Measurements from ENCODE around the gene VGLL1. TPM values are rescaled to one million over a fixed set of nuclear protein-coding genes. Genes with fewer than 3 reads are reported as not detected.

The VGLL1 gene
- total and polyA plus RNA-seq, 10 of the 15 experiments (the other 5 are each of a cell fraction or from before 2014, with no cell fraction given) = not detected

DNA sequence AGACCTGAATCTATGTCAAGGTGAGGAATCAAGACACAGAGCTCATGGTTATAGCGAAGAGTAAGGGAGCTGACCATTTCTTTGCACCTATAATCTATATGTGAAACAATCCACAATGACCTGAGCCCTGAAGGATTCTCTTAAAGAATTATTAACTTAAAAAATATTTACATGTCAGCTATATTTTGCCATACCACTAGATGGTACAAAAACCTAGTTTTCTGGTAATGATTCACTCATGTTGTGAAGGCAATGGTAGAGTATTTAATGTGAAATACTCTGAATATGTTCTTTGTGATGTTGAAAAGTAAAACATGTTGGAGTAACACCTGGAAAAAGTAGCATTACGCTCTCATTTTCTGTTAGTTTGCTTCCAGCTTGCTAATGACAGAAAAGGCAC is 40.0 kb downstream of the VGLL1 start:
- Histone ChIP-seq H3K4me1 (ENCODE audit: control insufficient read depth, insufficient read depth, low read length) (no peaks in the 10 kb centered on the region), H3K79me2 (ENCODE audit: control insufficient read depth, insufficient read depth, low read length) (no peaks in the 10 kb centered on the region), H3K9ac (ENCODE audit: control insufficient read depth, insufficient read depth, low read length) (no peak overlapping the region), H3K4me2 (ENCODE audit: control insufficient read depth, insufficient read depth) (no peak overlapping the region), H3K27me3 (replicated peaks in 1 of 2; ENCODE audit: control insufficient read depth in 2 of 2, insufficient read depth in 2 of 2, low read length in 1 of 2) (no peaks in the 10 kb centered on the region), H3K27ac (ENCODE audit: control insufficient read depth, insufficient read depth) (no peak overlapping the region), H2AFZ (ENCODE audit: control insufficient read depth, low read depth, low read length) (no peak overlapping the region), H4K20me1 (ENCODE audit: control insufficient read depth, insufficient read depth) (no peaks in the 10 kb centered on the region), H3K36me3 (ENCODE audit: control insufficient read depth in 2 of 2, insufficient read depth in 2 of 2, low read length in 1 of 2) (no peaks in the 10 kb centered on the region), H3K9me3 (replicated peaks; ENCODE audit: control insufficient read depth, insufficient read depth, low read length) (no peaks in the 10 kb centered on the region), H3K4me3 (no peak overlapping the region)
- 28% methylated on average over 2 of the region's 2 CpGs for WGBS (ENCODE audit: insufficient coverage, insufficient replicate concordance, low lambda C conversion rate, missing lambda C conversion rate)
- CTCF ChIA-PET = interaction anchor here (0.5 to 3.6 kb wide), 8 partner anchors 9 to 308 kb away, joined by 3 to 23 read pairs (median 3); no protein-coding TSS in a partner anchor
- FAIRE-seq (no peak), ATAC-seq (peak; percentile 72), DNase-seq (ENCODE audit: low read depth, low spot score) (no peak)
- TF ChIP-seq, protein P1, sequence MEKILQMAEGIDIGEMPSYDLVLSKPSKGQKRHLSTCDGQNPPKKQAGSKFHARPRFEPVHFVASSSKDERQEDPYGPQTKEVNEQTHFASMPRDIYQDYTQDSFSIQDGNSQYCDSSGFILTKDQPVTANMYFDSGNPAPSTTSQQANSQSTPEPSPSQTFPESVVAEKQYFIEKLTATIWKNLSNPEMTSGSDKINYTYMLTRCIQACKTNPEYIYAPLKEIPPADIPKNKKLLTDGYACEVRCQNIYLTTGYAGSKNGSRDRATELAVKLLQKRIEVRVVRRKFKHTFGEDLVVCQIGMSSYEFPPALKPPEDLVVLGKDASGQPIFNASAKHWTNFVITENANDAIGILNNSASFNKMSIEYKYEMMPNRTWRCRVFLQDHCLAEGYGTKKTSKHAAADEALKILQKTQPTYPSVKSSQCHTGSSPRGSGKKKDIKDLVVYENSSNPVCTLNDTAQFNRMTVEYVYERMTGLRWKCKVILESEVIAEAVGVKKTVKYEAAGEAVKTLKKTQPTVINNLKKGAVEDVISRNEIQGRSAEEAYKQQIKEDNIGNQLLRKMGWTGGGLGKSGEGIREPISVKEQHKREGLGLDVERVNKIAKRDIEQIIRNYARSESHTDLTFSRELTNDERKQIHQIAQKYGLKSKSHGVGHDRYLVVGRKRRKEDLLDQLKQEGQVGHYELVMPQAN (conservative IDR thresholded peaks at IDR 0.05) = no peak
- TF ChIP-seq, protein P2, sequence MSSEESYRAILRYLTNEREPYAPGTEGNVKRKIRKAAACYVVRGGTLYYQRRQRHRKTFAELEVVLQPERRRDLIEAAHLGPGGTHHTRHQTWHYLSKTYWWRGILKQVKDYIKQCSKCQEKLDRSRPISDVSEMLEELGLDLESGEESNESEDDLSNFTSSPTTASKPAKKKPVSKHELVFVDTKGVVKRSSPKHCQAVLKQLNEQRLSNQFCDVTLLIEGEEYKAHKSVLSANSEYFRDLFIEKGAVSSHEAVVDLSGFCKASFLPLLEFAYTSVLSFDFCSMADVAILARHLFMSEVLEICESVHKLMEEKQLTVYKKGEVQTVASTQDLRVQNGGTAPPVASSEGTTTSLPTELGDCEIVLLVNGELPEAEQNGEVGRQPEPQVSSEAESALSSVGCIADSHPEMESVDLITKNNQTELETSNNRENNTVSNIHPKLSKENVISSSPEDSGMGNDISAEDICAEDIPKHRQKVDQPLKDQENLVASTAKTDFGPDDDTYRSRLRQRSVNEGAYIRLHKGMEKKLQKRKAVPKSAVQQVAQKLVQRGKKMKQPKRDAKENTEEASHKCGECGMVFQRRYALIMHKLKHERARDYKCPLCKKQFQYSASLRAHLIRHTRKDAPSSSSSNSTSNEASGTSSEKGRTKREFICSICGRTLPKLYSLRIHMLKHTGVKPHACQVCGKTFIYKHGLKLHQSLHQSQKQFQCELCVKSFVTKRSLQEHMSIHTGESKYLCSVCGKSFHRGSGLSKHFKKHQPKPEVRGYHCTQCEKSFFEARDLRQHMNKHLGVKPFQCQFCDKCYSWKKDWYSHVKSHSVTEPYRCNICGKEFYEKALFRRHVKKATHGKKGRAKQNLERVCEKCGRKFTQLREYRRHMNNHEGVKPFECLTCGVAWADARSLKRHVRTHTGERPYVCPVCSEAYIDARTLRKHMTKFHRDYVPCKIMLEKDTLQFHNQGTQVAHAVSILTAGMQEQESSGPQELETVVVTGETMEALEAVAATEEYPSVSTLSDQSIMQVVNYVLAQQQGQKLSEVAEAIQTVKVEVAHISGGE (CRISPR knock-in tag; IDR thresholded peaks at IDR 0.05) = no peak
- TF ChIP-seq SMAD5 (IDR thresholded peaks at IDR 0.05; ENCODE audit: low read depth) (no peak), JUNB (IDR thresholded peaks at IDR 0.05) (no peak), RAD21 (IDR thresholded peaks at IDR 0.05; ENCODE audit: insufficient read depth, low read depth, low read length) (peak; percentile 40), ZZZ3 (IDR thresholded peaks at IDR 0.05; ENCODE audit: control insufficient read depth, insufficient read length, low read depth) (no peak), ZNF274 (IDR thresholded peaks at IDR 0.05; ENCODE audit: insufficient read depth, insufficient read length) (no peak), RUNX3 (IDR thresholded peaks at IDR 0.05; ENCODE audit: low read length) (no peak), SIN3A (IDR thresholded peaks at IDR 0.05; ENCODE audit: low read depth, low read length) (no peak), NRF1 (conservative IDR thresholded peaks at IDR 0.05; ENCODE audit: low read depth, low read length) (no peak), LARP7 (IDR thresholded peaks at IDR 0.05) (no peak), SMC3 (IDR thresholded peaks at IDR 0.05; ENCODE audit: borderline replicate concordance, low read length) (peak; percentile 27; the same call in 1 of the 2 replicates), HDAC6 (IDR thresholded peaks at IDR 0.05; ENCODE audit: unreplicated experiment) (no peak)
- TF ChIP-seq, protein P3, sequence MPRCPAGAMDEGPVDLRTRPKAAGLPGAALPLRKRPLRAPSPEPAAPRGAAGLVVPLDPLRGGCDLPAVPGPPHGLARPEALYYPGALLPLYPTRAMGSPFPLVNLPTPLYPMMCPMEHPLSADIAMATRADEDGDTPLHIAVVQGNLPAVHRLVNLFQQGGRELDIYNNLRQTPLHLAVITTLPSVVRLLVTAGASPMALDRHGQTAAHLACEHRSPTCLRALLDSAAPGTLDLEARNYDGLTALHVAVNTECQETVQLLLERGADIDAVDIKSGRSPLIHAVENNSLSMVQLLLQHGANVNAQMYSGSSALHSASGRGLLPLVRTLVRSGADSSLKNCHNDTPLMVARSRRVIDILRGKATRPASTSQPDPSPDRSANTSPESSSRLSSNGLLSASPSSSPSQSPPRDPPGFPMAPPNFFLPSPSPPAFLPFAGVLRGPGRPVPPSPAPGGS (IDR thresholded peaks at IDR 0.05; ENCODE audit: borderline replicate concordance, insufficient read depth, low read depth, low read length, poor library complexity, severe bottlenecking) = no peak
- TF ChIP-seq, protein P4, sequence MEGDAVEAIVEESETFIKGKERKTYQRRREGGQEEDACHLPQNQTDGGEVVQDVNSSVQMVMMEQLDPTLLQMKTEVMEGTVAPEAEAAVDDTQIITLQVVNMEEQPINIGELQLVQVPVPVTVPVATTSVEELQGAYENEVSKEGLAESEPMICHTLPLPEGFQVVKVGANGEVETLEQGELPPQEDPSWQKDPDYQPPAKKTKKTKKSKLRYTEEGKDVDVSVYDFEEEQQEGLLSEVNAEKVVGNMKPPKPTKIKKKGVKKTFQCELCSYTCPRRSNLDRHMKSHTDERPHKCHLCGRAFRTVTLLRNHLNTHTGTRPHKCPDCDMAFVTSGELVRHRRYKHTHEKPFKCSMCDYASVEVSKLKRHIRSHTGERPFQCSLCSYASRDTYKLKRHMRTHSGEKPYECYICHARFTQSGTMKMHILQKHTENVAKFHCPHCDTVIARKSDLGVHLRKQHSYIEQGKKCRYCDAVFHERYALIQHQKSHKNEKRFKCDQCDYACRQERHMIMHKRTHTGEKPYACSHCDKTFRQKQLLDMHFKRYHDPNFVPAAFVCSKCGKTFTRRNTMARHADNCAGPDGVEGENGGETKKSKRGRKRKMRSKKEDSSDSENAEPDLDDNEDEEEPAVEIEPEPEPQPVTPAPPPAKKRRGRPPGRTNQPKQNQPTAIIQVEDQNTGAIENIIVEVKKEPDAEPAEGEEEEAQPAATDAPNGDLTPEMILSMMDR (IDR thresholded peaks at IDR 0.05 in 2 of 3, conservative IDR thresholded peaks at IDR 0.05 in 1 of 3; ENCODE audit: control insufficient read depth in 2 of 3, extremely low read depth in 1 of 3, insufficient read depth in 1 of 3, low read depth in 3 of 3, low read length in 3 of 3) = peak in 1 of 3 experiments; percentile 40; a peak in 1 of 6 replicates
- RAD21 ChIA-PET (ENCODE audit: unreplicated experiment) = interaction anchor here (1.0 to 3.5 kb wide), 3 partner anchors 123 to 140 kb away, joined by 3 to 13 read pairs (median 3); no protein-coding TSS in a partner anchor
- SMC1A ChIA-PET (ENCODE audit: uncharacterized antibody, unreplicated experiment) = interaction anchor here (0.5 to 4.1 kb wide), 5 partner anchors 118 to 306 kb away, joined by 3 to 21 read pairs (median 3); no protein-coding TSS in a partner anchor
- intact Hi-C loops (cut with micrococcal nuclease; ENCODE audit: unreplicated experiment) (loop anchor here (1.0 to 10.0 kb wide), 4 partner anchors 122 to 547 kb away; no protein-coding TSS in a partner anchor), in situ Hi-C loops (cut with MboI) (no loop called here)
- no TSS peak for BruUV-seq (replicated peaks)
- POLR2A ChIA-PET = no interaction called here

Data from GM12878 (cell line).